HG03108 (cell line): ENCODE measurements around the gene OR4C12.
"Not testable (repeated sequence)": the region's sequence is repeated elsewhere in the genome, so short reads cannot be mapped to it uniquely, and the experiment has no call there.

ENCODE experiments used
- ATAC-seq: cut with Tn5 transposase; IDR thresholded peaks from one replicate; pipeline ENCODE4 v1.9.1; 2021; ENCODE audit warnings: moderate library complexity; ENCODE audit not compliant: unreplicated experiment

Gene OR4C12

DNA sequence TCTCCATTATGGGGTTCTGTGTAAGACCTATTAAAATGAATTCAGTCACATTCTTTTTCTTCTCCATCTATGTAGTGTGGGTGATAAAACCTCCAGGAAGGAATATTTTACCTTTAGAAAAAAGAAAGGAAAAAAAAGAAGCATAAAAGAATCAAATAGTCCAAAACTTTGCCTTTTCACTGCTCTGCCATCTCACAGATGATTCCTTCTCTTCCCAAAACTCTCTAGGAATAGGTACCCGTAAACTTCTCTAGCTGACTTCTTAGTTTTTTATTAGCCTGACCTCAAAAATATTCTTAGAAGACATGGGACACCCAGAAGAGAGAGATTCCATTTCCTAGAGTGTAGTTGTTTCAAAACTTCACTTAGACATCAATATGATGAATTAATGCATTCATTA, at the start of gene OR4C12:
Gene OR4C12 (minus strand): TSS at position 101 of the 400 bp plus-strand sequence. CDS start 34 bp downstream, at position 67.
- ATAC-seq = not testable (repeated sequence)

DNA sequence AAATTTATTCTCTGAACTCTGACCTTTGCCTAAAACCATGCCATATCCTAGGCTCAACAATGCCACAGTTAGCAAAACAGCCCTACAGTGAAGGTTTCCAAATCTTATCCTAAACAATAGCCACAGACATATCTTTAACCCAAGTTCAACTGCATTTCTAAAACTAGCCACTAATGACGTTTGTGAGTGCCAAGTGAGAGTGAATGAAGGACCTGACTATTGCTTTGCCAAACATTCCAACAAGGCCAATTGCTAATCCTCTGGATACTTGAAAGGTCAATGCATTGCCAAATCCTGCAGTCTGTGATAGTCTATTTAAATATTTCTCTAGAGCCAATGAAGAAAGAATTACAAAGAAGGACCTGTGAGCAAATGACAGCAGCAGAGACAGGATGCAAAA, 47.9 kb upstream of the OR4C12 start:
- no peak for ATAC-seq

DNA sequence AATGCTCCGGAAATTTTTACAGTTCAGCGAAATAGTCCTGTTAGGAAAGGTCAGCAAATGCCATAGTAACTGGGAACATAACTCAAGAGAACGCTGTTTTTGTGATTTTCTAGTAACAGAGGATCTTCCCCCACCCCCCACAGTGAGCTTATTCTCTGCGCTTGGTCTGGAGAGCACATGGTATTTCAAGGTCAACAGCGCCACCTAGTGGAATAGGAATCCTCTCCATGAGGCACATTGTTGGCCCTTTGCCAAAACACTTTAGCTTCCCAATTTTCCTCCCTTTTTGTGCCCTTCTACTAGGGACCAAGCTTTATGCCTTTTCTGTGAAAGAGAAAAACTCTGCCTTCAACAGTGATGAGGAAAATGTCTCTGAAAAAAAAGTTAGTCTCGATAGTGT, 13.2 kb upstream of the OR4C12 start:
- no peak for ATAC-seq

DNA sequence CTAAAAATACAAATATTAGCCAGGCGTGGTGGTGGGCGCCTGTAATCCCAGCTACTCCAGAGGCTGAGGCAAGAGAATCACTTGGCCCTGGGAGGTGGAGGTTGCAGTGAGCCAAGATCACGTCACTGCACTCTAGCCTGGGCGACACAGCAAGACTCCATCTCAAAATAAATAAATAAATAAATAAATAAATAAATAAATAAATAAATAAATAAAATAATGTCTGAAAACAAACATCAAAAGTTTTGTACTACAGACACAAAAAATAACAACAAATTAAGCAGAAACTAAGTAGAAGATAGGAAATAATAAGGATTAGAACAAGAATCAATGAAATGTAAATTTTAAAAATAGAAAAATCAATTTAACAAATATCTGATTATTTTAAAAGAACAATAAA, 8.9 kb downstream of the OR4C12 start:
- ATAC-seq = not testable (repeated sequence)

DNA sequence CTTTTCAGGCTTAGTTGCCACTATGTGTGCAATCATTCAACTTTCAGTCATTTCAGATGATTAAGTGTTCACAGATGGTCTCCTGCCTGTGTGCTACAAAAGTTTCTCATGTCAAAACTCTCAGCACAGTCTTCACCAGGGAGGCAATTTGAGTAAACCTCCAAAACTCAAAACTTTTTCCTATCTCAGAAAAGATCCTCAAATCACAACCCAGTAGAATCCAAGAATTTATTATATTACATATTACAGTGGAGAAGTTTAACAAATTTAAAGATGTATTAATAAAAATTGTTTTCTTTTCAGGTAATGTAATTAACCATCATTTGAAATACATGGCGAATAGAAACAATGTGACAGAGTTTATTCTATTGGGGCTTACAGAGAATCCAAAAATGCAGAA, 30.2 kb downstream of the OR4C12 start, which contains the start of gene OR4C13:
Gene OR4C13 (plus strand): TSS at position 301 of the 400 bp plus-strand sequence. CDS start 32 bp downstream, at position 333.
- no peak for ATAC-seq

DNA sequence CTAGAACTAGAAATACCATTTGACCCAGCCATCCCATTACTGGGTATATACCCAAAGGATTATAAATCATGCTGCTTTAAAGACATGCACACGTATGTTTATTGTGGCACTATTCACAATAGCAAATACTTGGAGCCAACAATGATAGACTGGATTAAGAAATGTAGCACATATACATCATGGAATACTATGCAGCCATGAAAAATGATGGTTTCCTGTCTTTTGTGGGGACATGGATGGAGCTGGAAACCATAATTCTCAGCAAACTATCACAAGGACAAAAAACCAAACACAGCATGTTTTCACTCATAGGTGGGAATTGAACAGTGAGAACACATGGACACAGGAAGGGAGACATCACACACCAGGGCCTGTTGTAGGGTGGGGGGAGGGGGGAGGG, 33.6 kb downstream of the OR4C12 start:
- ATAC-seq = not testable (repeated sequence)
